Fibroblast of mammary gland (primary cell): ENCODE measurements around the gene HDHD3.
A peak's percentile ranks its signal among the peaks of the same experiment; 100 is the strongest.

Source experiments
- DNase-seq: peaks from one replicate; pipeline ENCODE4 v3.0.0-alpha.2; 2010; ENCODE audit warnings: low read depth
- H3K4me3 ChIP-seq: 2 replicates; pipeline ENCODE4 v1.5.1; 2011; ENCODE audit warnings: low read depth, mild to moderate bottlenecking, low read length, moderate library complexity; ENCODE audit not compliant: control insufficient read depth
- CTCF ChIP-seq: conservative IDR thresholded peaks from 2 replicates; pipeline ENCODE4 v1.5.1; 2011; ENCODE audit warnings: low read depth, low read length, inconsistent platforms; ENCODE audit not compliant: control insufficient read depth, insufficient read depth

HDHD3 gene

GRCh38 chr9:113360242-113360842 lies 16.4 kb downstream of the HDHD3 start:
- H3K4me3 ChIP-seq = no peak overlapping the region
- no peak for TF ChIP-seq CTCF
- no peak for DNase-seq

GRCh38 chr9:113359385-113359784 lies 17.4 kb downstream of the HDHD3 start:
- TF ChIP-seq CTCF = no peak
- no peak for DNase-seq
- H3K4me3 ChIP-seq = no peak overlapping the region

- TF ChIP-seq CTCF = no peak
Measured at GRCh38 chr9:113356686-113357292, 20.0 kb downstream of the HDHD3 start.

GRCh38 chr9:113355040-113355596 lies 21.7 kb downstream of the HDHD3 start:
- no peak overlapping the region for H3K4me3 ChIP-seq
- peak; percentile 21 for TF ChIP-seq CTCF
- DNase-seq = peak; percentile 40

More at GRCh38 chr9:113356686-113357292, 20.0 kb downstream of the HDHD3 start:
- DNase-seq = no peak
- H3K4me3 ChIP-seq = no peak overlapping the region

- no peak for TF ChIP-seq CTCF
- H3K4me3 ChIP-seq = no peak overlapping the region
- no peak for DNase-seq
Measured at GRCh38 chr9:113352411-113352810, 24.4 kb downstream of the HDHD3 start.

GRCh38 chr9:113352006-113352405 lies 24.8 kb downstream of the HDHD3 start:
- TF ChIP-seq CTCF = no peak

GRCh38 chr9:113350937-113351336 lies 25.8 kb downstream of the HDHD3 start:
- DNase-seq = no peak
- no peak for TF ChIP-seq CTCF
- H3K4me3 ChIP-seq = no peak overlapping the region

More at GRCh38 chr9:113352006-113352405, 24.8 kb downstream of the HDHD3 start:
- H3K4me3 ChIP-seq = no peak overlapping the region
- no peak for DNase-seq
